ENCODE measurements around the gene HSFX1.

HSFX1 gene

DNA sequence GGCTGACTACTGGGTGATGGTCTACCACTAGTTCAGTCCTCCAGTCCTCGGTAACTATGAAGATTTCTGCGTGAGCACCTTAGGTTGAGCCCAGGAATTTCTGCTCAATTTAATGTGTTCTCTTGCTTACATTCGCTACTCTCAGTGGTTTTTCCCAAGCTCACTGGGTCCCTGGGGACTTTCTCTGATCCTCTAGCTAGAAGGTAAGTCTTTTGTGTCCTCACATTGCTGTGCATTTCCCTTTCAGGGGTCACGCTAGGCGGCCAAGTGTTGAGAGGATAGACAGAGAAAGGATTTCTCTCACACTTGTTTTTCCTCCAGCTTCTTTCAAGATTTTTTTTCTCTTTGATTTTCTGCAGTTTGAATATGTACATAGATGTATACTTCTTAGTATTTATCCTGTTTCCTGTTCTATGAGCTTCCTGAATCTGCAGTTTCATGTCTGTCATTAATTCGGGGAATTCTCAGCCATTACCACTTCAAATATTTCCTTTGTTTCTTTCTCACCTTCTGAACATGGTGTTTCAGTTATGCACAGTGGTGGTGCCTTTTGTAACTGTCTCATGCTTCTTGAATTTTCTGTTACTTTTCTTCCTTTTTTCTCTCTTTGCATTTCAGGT lies 25.3 kb downstream of the HSFX1 start:
- no peaks in the 10 kb centered on the region for H3K4me1 ChIP-seq (ENCODE audit: control insufficient read depth in 2 of 2, insufficient read depth in 1 of 2, low read depth in 1 of 2, low read length in 2 of 2)
- H2BK120ac ChIP-seq (ENCODE audit: low read depth, low read length), result no peak overlapping the region
- H3K18ac ChIP-seq (ENCODE audit: low read length), result no peak overlapping the region
- no peak for DNase-seq (ENCODE audit: low spot score)
- no peak overlapping the region for H4K91ac ChIP-seq (ENCODE audit: low read depth, low read length, poor library complexity)
- H3K36me3 ChIP-seq (replicated peaks in 1 of 2; ENCODE audit: control insufficient read depth in 2 of 2, insufficient read depth in 2 of 2, low read length in 2 of 2), result no peaks in the 10 kb centered on the region
- no peak overlapping the region for H3K4me2 ChIP-seq (ENCODE audit: insufficient read depth, low read length, poor library complexity, severe bottlenecking)
- H3K9me3 ChIP-seq (replicated peaks in 1 of 2; ENCODE audit: control insufficient read depth in 2 of 2, insufficient read depth in 1 of 2, low read depth in 1 of 2, low read length in 2 of 2), result no peaks in the 10 kb centered on the region
- no peak overlapping the region for H2BK12ac ChIP-seq (ENCODE audit: low read length)
- no peak overlapping the region for H3K23ac ChIP-seq (ENCODE audit: low read depth, low read length, poor library complexity)
- H3K79me1 ChIP-seq (ENCODE audit: low read depth, low read length), result no peaks in the 10 kb centered on the region
- H3K27me3 ChIP-seq (ENCODE audit: control insufficient read depth in 3 of 3, insufficient read depth in 3 of 3, low read depth in 1 of 3, low read length in 3 of 3), result peaks cover 0 to 4% (median 0%) of the 10 kb centered on the region in 3 experiments
- H4K8ac ChIP-seq (ENCODE audit: low read depth, low read length), result no peak overlapping the region
- no peak overlapping the region for H3K14ac ChIP-seq (ENCODE audit: low read length)
- H2BK15ac ChIP-seq (ENCODE audit: low read length), result no peak overlapping the region
- no peak overlapping the region for H3K9ac ChIP-seq (ENCODE audit: low read depth, low read length, poor library complexity)
- no peak overlapping the region for H2AK5ac ChIP-seq (ENCODE audit: low read depth, low read length)
- no peak overlapping the region for H2BK5ac ChIP-seq (ENCODE audit: low read length)
- no peak overlapping the region for H3K4me3 ChIP-seq (ENCODE audit: low read length in 2 of 2)
- no peak overlapping the region for H3K4ac ChIP-seq (ENCODE audit: low read length)
- no peak overlapping the region for H3K27ac ChIP-seq (replicated peaks; ENCODE audit: low read length)
- no CpG with 5 or more reads among the region's 6 CpGs for WGBS, 2 donors (ENCODE audit: extremely low coverage in 2 of 2, insufficient read length in 2 of 2, insufficient replicate concordance in 1 of 2)
- no peak overlapping the region for H2AFZ ChIP-seq (ENCODE audit: low read length)

GRCh38 chrX:149799938-149800337 lies 26.1 kb downstream of the HSFX1 start:
- Histone ChIP-seq H3K4me1 (ENCODE audit: control insufficient read depth in 2 of 2, insufficient read depth in 1 of 2, low read depth in 1 of 2, low read length in 2 of 2) (no peaks in the 10 kb centered on the region), H4K91ac (ENCODE audit: low read depth, low read length, poor library complexity) (no peak overlapping the region), H3K9me3 (replicated peaks in 1 of 2; ENCODE audit: control insufficient read depth in 2 of 2, insufficient read depth in 1 of 2, low read depth in 1 of 2, low read length in 2 of 2) (no peaks in the 10 kb centered on the region), H3K27ac (replicated peaks; ENCODE audit: low read length) (no peak overlapping the region), H3K23ac (ENCODE audit: low read depth, low read length, poor library complexity) (no peak overlapping the region), H2AFZ (ENCODE audit: low read length) (no peak overlapping the region), H2BK12ac (ENCODE audit: low read length) (no peak overlapping the region), H3K4me2 (ENCODE audit: insufficient read depth, low read length, poor library complexity, severe bottlenecking) (no peak overlapping the region), H3K36me3 (replicated peaks in 1 of 2; ENCODE audit: control insufficient read depth in 2 of 2, insufficient read depth in 2 of 2, low read length in 2 of 2) (no peaks in the 10 kb centered on the region), H3K18ac (ENCODE audit: low read length) (no peak overlapping the region), H2BK15ac (ENCODE audit: low read length) (no peak overlapping the region), H2BK120ac (ENCODE audit: low read depth, low read length) (no peak overlapping the region), H2AK5ac (ENCODE audit: low read depth, low read length) (no peak overlapping the region), H3K4ac (ENCODE audit: low read length) (no peak overlapping the region), H3K9ac (ENCODE audit: low read depth, low read length, poor library complexity) (no peak overlapping the region), H3K4me3 (ENCODE audit: low read length in 2 of 2) (no peak overlapping the region), H3K14ac (ENCODE audit: low read length) (no peak overlapping the region), H3K27me3 (ENCODE audit: control insufficient read depth in 3 of 3, insufficient read depth in 3 of 3, low read depth in 1 of 3, low read length in 3 of 3) (peaks cover 0 to 8% (median 0%) of the 10 kb centered on the region in 3 experiments), H4K8ac (ENCODE audit: low read depth, low read length) (no peak overlapping the region), H2BK5ac (ENCODE audit: low read length) (no peak overlapping the region), H3K79me1 (ENCODE audit: low read depth, low read length) (no peaks in the 10 kb centered on the region)
- 100% methylated on average over 1 of the region's 3 CpGs for WGBS, 2 donors (ENCODE audit: extremely low coverage in 2 of 2, insufficient read length in 2 of 2, insufficient replicate concordance in 1 of 2)
- DNase-seq (ENCODE audit: low spot score), result no peak

DNA sequence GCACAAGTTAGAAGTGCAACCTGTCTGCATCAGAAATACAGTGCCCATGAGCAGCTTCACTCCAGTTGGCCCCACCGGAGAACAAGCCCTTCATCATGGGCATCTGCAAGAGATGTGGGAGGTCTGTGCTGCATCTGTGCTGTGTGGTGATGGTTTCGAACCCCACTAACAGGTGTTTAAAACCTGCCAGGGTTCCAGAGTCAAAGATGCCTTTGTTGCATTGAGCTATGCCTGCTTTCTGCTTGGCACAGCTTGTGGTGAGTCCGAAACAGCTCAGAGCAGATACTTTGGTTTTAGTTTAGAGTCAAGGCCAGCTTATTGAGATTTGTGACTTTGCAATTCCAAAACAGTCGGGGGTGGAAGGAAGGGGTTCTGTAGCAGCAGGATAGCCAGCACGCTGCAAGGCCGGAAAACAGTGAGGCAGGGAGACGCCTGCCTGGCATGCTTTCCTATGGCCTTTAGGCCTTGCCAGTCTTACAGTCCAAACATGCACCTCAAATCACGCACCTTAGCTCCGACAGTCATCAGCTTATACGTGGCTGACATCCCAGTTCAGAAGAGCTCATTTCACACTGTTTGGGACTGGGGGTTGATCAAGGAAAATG lies 29.7 kb downstream of the HSFX1 start:
- no peak overlapping the region for H3K23ac ChIP-seq (ENCODE audit: low read depth, low read length, poor library complexity)
- no peak overlapping the region for H3K18ac ChIP-seq (ENCODE audit: low read length)
- H3K4ac ChIP-seq (ENCODE audit: low read length), result no peak overlapping the region
- no peak overlapping the region for H3K4me2 ChIP-seq (ENCODE audit: insufficient read depth, low read length, poor library complexity, severe bottlenecking)
- no peaks in the 10 kb centered on the region for H3K79me1 ChIP-seq (ENCODE audit: low read depth, low read length)
- no peak overlapping the region for H3K27ac ChIP-seq (replicated peaks; ENCODE audit: low read length)
- no peak overlapping the region for H3K9ac ChIP-seq (ENCODE audit: low read depth, low read length, poor library complexity)
- no peak overlapping the region for H4K91ac ChIP-seq (ENCODE audit: low read depth, low read length, poor library complexity)
- H3K36me3 ChIP-seq (replicated peaks in 1 of 2; ENCODE audit: control insufficient read depth in 2 of 2, insufficient read depth in 2 of 2, low read length in 2 of 2), result no peaks in the 10 kb centered on the region
- H2BK120ac ChIP-seq (ENCODE audit: low read depth, low read length), result no peak overlapping the region
- no peaks in the 10 kb centered on the region for H3K4me1 ChIP-seq (ENCODE audit: control insufficient read depth in 2 of 2, insufficient read depth in 1 of 2, low read depth in 1 of 2, low read length in 2 of 2)
- no peak overlapping the region for H2BK5ac ChIP-seq (ENCODE audit: low read length)
- no peaks in the 10 kb centered on the region for H3K9me3 ChIP-seq (replicated peaks in 1 of 2; ENCODE audit: control insufficient read depth in 2 of 2, insufficient read depth in 1 of 2, low read depth in 1 of 2, low read length in 2 of 2)
- no CpG with 5 or more reads among the region's 10 CpGs for WGBS, 2 donors (ENCODE audit: extremely low coverage in 2 of 2, insufficient read length in 2 of 2, insufficient replicate concordance in 1 of 2)
- no peak overlapping the region for H3K4me3 ChIP-seq (ENCODE audit: low read length in 2 of 2)
- H2BK15ac ChIP-seq (ENCODE audit: low read length), result no peak overlapping the region
- H2AFZ ChIP-seq (ENCODE audit: low read length), result no peak overlapping the region
- DNase-seq (ENCODE audit: low spot score), result no peak
- no peak overlapping the region for H3K14ac ChIP-seq (ENCODE audit: low read length)
- H4K8ac ChIP-seq (ENCODE audit: low read depth, low read length), result no peak overlapping the region
- H2AK5ac ChIP-seq (ENCODE audit: low read depth, low read length), result no peak overlapping the region
- no peak overlapping the region for H2BK12ac ChIP-seq (ENCODE audit: low read length)
- peaks cover 0 to 8% (median 0%) of the 10 kb centered on the region in 3 experiments for H3K27me3 ChIP-seq (ENCODE audit: control insufficient read depth in 3 of 3, insufficient read depth in 3 of 3, low read depth in 1 of 3, low read length in 3 of 3)

DNA sequence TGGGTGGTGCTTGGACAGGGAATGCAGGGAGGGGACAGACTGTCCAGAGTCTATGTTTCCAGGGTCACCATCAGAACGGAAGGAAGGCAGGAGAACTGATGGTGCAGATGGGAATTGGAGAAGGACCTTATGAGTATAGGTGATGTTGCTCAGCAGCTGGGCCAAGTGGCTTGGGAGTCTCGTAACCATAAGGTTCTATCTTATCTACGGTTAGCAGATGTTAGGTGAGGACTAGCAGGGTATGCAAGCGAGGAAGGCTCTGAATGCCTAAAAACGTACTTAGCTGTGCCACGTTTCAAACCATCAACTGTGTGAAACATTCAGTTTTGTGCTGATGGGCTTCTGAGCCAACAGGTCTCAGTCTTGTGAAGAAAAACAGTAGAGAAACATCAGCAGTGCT lies 30.2 kb downstream of the HSFX1 start:
- Histone ChIP-seq H3K4me2 (ENCODE audit: insufficient read depth, low read length, poor library complexity, severe bottlenecking) (no peak overlapping the region), H2BK12ac (ENCODE audit: low read length) (no peak overlapping the region), H4K8ac (ENCODE audit: low read depth, low read length) (no peak overlapping the region), H2BK5ac (ENCODE audit: low read length) (no peak overlapping the region), H2BK15ac (ENCODE audit: low read length) (no peak overlapping the region), H3K18ac (ENCODE audit: low read length) (no peak overlapping the region), H3K27ac (replicated peaks; ENCODE audit: low read length) (no peak overlapping the region), H3K14ac (ENCODE audit: low read length) (no peak overlapping the region), H3K9me3 (replicated peaks in 1 of 2; ENCODE audit: control insufficient read depth in 2 of 2, insufficient read depth in 1 of 2, low read depth in 1 of 2, low read length in 2 of 2) (no peaks in the 10 kb centered on the region), H2AK5ac (ENCODE audit: low read depth, low read length) (no peak overlapping the region), H3K27me3 (ENCODE audit: control insufficient read depth in 3 of 3, insufficient read depth in 3 of 3, low read depth in 1 of 3, low read length in 3 of 3) (peaks cover 0 to 8% (median 0%) of the 10 kb centered on the region in 3 experiments), H3K4me1 (ENCODE audit: control insufficient read depth in 2 of 2, insufficient read depth in 1 of 2, low read depth in 1 of 2, low read length in 2 of 2) (no peaks in the 10 kb centered on the region), H3K36me3 (replicated peaks in 1 of 2; ENCODE audit: control insufficient read depth in 2 of 2, insufficient read depth in 2 of 2, low read length in 2 of 2) (no peaks in the 10 kb centered on the region), H2BK120ac (ENCODE audit: low read depth, low read length) (no peak overlapping the region), H4K91ac (ENCODE audit: low read depth, low read length, poor library complexity) (no peak overlapping the region), H3K9ac (ENCODE audit: low read depth, low read length, poor library complexity) (no peak overlapping the region), H3K23ac (ENCODE audit: low read depth, low read length, poor library complexity) (no peak overlapping the region), H3K4ac (ENCODE audit: low read length) (no peak overlapping the region), H2AFZ (ENCODE audit: low read length) (no peak overlapping the region), H3K4me3 (ENCODE audit: low read length in 2 of 2) (no peak overlapping the region), H3K79me1 (ENCODE audit: low read depth, low read length) (no peaks in the 10 kb centered on the region)
- WGBS, 2 donors (ENCODE audit: extremely low coverage in 2 of 2, insufficient read length in 2 of 2, insufficient replicate concordance in 1 of 2), result no CpG with 5 or more reads among the region's 6 CpGs
- no peak for DNase-seq (ENCODE audit: low spot score)

Data from neuronal stem cell (in vitro differentiated cells).